Left lung (tissue), 10 donors: Measurements from ENCODE around the gene NAPEPLD. TPM values are rescaled to one million over a fixed set of nuclear protein-coding genes. Genes with fewer than 3 reads are reported as not detected.
"Not testable (repeated sequence)": the region's sequence is repeated elsewhere in the genome, so short reads cannot be mapped to it uniquely, and the experiment has no call there.

Source experiments
- ATAC-seq: fragments of 200-7000 bp; cut with Tn5 transposase; one replicate; pipeline ENCODE4 v1.9.1; 2020; ENCODE audit warnings: moderate library complexity
- DNase-seq, 4 donors: peaks; one replicate each; pipeline ENCODE4 v3.0.0-alpha.2; 2013 to 2020
- H3K27ac ChIP-seq, 2 donors: fragments of 200-600 bp; sonication (generic) in 1 of 2; one replicate each; pipeline versions ENCODE4 v1.5.0 to v1.8.0; 2020 to 2021
- H3K27me3 ChIP-seq, 2 donors: fragments of 200-600 bp; sonication (generic) in 1 of 2; one replicate each; pipeline versions ENCODE4 v1.5.0 to v1.8.0; 2020 to 2021
- H3K36me3 ChIP-seq, 2 donors: fragments of 200-600 bp; sonication (generic) in 1 of 2; one replicate each; pipeline versions ENCODE4 v1.5.0 to v1.8.0; 2020 to 2021
- H3K4me1 ChIP-seq, 2 donors: fragments of 200-600 bp; one replicate each; pipeline ENCODE4 v1.8.0; 2021
- H3K4me3 ChIP-seq, 2 donors: fragments of 200-600 bp; sonication (generic) in 1 of 2; one replicate each; pipeline versions ENCODE4 v1.5.0 to v1.8.0; 2020 to 2021; ENCODE audit warnings: mild to moderate bottlenecking in 1 of 2
- H3K9me3 ChIP-seq, 2 donors: fragments of 200-600 bp; sonication (generic) in 1 of 2; one replicate each; pipeline versions ENCODE4 v1.5.0 to v1.8.0; 2020 to 2021
- intact Hi-C, 2 donors: fragments of 100-400 bp; cut with DNase I; formaldehyde crosslinking; loops; one replicate each; pipeline versions ENCODE4 v1.11.2 to v1.14.2; 2022
- polyA plus RNA-seq, 6 donors: library from polyadenylated mRNA; unstranded; fragments of 120-200 nt; gene quantifications; one replicate each; pipeline ENCODE4 v1.2.1, GENCODE V29; 2013; ENCODE audit not compliant: insufficient read length in 6 of 6
- total RNA-seq, 2 donors: library from RNA; stranded (reverse); fragmentation: NEBNext Ultra II Directional; extraction: Animal tissue kit (Norgen Biotek cat#: 25700); gene quantifications; one replicate each; pipeline ENCODE4 v1.2.1, GENCODE V29; 2021
- TF ChIP-seq, protein P1 (sequence below), 2 donors: fragments of 200-600 bp; sonication (generic) in 1 of 2; IDR thresholded peaks; one replicate each; pipeline versions ENCODE4 v1.5.0 to v1.8.0; 2021; ENCODE audit warnings: antibody characterized with exemption in 2 of 2
- donor health status: DM: no; HTN: yes; CAD: no.
- donor health status: DM: no; HTN: no; CAD: no.

Gene NAPEPLD
- total and polyA plus RNA-seq, 8 donors, result 15.9 to 37.7 (median 30.5) TPM

DNA sequence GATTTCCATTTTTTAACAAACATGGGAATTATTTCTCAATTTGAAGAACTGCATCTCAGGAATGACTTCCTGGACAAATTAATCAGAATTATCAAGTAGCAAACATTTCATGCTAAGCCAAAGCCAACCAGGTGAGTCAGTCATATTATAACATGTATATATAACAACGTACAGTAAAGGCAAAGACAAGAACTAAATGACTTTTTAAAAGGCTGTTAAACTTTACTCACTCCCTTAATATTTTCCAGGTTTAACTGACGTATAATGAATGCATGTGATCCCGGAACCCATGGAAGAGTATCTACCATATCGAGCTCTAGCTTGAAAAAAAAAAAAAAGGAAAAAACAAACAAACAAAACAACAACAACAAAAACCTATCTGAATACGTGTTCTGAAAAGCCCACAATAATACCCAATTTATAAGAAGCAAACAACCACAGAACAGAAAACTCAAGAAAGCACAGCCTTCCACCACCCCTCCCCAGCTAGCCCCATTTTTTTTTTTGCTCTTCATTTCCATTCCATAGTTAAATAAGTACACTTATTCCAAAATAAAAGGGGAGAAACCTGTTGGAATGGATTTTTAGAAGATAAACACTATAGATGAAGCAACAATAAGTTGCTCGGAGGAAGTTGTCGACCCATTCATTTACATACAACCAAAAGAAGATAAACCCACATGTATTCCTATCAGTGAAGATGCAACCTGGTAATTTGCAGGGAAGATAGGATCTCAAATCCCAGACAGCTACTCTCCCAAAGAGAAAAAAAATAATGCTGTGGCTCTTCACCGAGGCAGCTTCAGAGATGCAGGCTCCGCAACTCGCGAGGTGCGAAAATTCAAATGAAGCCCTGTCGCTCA lies 537 bp downstream of the NAPEPLD start:
- intact Hi-C loops, result no loop called here

DNA sequence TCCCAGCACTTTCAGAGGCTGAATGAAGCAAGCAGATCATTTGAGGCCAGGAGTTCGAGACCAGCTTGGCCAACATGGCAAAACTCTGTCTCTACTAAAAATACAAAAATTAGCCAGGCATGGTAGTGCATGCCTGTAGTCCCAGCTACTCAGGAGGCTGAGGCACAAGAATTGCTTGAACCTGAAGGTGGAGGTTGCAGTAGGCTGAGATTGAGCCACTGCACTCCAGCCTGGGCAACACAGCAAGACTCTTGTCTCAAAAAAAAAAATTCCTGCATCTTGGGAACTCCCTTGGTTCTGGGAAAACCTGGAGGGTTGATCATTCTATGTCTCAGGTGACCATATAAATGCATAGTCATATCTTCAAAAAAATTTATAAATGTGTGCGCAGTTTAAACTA lies 4.1 kb downstream of the NAPEPLD start:
- intact Hi-C loops, H3K4me3 ChIP-seq, H3K27me3 ChIP-seq, H3K27ac ChIP-seq, DNase-seq, ATAC-seq, H3K36me3 ChIP-seq, H3K9me3 ChIP-seq: not testable (repeated sequence)
- H3K4me1 ChIP-seq, result peaks cover 0 to 21% of the 10 kb centered on the region in 2 donors

More for the DNA sequence above, 537 bp downstream of the NAPEPLD start:
- Histone ChIP-seq H3K27ac (peak overlapping the region; percentile 98), H3K4me1 (peaks cover 0 to 23% of the 10 kb centered on the region in 2 donors), H3K9me3 (no peaks in the 10 kb centered on the region), H3K27me3 (no peaks in the 10 kb centered on the region), H3K36me3 (no peaks in the 10 kb centered on the region), H3K4me3 (peak overlapping the region; percentile 64 to 66)
- DNase-seq (no peak), ATAC-seq (no peak)
- TF ChIP-seq, protein P1, sequence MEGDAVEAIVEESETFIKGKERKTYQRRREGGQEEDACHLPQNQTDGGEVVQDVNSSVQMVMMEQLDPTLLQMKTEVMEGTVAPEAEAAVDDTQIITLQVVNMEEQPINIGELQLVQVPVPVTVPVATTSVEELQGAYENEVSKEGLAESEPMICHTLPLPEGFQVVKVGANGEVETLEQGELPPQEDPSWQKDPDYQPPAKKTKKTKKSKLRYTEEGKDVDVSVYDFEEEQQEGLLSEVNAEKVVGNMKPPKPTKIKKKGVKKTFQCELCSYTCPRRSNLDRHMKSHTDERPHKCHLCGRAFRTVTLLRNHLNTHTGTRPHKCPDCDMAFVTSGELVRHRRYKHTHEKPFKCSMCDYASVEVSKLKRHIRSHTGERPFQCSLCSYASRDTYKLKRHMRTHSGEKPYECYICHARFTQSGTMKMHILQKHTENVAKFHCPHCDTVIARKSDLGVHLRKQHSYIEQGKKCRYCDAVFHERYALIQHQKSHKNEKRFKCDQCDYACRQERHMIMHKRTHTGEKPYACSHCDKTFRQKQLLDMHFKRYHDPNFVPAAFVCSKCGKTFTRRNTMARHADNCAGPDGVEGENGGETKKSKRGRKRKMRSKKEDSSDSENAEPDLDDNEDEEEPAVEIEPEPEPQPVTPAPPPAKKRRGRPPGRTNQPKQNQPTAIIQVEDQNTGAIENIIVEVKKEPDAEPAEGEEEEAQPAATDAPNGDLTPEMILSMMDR (IDR thresholded peaks at IDR 0.05), result no peak

DNA sequence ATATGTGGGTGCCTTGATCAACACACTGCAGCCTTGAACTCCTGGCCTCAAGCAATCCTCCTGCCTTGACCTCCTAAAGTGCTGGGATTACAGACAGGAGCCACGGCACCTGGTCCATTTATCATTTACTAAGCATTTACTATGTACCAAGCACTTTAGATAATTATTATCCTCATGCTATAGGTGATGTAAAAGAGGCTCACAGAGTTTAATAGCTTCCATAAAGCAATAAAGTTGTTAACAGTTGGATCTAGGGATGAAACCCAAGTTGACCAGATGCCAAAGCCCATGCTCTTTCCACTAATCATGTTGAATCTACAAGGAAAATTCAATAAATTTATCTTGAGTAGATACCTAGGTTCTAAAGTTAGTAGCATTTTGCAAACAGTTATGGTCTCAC lies 5.0 kb downstream of the NAPEPLD start:
- no peaks in the 10 kb centered on the region for H3K27me3 ChIP-seq
- no peaks in the 10 kb centered on the region for H3K36me3 ChIP-seq
- H3K9me3 ChIP-seq, result no peaks in the 10 kb centered on the region
- no peak for ATAC-seq
- peaks cover 0 to 17% of the 10 kb centered on the region in 2 donors for H3K4me1 ChIP-seq
- H3K4me3 ChIP-seq, result no peak overlapping the region
- intact Hi-C loops, result no loop called here
- DNase-seq, result no peak
- TF ChIP-seq, protein P1 (IDR thresholded peaks at IDR 0.05), result no peak
- H3K27ac ChIP-seq, result no peak overlapping the region

DNA sequence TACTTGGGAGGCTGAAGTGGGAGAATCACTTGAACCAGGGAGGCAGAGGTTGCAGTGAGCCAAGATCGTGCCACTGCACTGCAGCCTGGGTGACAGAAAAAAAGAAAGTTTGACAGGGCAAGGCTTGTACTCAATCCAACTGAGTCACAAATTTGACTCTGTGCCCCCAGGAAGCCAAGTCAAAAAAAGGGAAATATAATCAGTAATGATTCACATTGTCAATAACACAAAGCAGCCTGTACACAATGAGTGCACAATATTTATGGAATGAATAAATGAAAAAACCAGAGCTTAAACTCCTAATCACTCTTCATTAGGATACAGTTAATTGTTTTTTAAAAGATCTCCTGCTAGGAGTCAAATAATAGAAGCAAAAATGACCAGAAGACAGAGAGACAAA lies 6.4 kb downstream of the NAPEPLD start:
- DNase-seq (no peak), ATAC-seq (no peak)
- no peaks in the 10 kb centered on the region for H3K27me3 ChIP-seq
- no peaks in the 10 kb centered on the region for H3K36me3 ChIP-seq
- H3K4me1 ChIP-seq, result peaks cover 0 to 10% of the 10 kb centered on the region in 2 donors
- no peak overlapping the region for H3K27ac ChIP-seq
- H3K9me3 ChIP-seq, result no peaks in the 10 kb centered on the region
- TF ChIP-seq, protein P1 (IDR thresholded peaks at IDR 0.05), result no peak
- H3K4me3 ChIP-seq, result no peak overlapping the region
- intact Hi-C loops, result no loop called here

DNA sequence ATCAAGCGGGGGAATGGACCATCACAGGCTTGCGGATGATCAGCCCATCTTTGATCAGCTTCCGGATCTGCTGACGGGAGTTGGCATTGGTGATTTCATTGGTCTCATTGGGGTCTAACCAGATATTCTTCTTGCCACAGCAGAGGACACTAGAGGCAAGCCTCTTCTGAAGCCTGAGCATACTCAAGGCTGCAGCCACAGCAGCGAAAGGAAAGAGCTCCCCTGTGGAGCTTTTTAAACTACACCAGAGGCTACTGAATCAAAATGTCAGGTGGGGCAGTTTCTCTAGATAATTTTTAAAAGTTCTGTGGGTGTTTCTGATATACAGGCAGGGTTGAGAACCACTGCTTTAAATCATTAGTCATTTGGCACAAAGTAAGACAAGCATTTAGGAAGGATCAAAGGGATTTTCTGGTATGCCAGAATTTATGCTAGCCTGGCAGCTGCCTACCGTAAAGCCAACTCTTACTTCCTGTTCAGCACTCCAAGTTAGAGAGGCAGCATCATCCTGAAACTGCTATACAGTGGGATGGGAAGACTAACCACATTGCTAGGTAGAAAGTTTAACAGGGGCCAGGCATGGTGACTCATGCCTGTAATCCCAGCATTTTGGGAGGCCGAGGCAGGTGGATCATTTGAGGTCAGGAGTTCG lies 7.0 kb downstream of the NAPEPLD start:
- no peaks in the 10 kb centered on the region for H3K27me3 ChIP-seq
- H3K36me3 ChIP-seq, result no peaks in the 10 kb centered on the region
- no peak for ATAC-seq
- TF ChIP-seq, protein P1 (IDR thresholded peaks at IDR 0.05), result no peak
- no peaks in the 10 kb centered on the region for H3K9me3 ChIP-seq
- intact Hi-C loops, result no loop called here
- no peak overlapping the region for H3K27ac ChIP-seq
- no peak overlapping the region for H3K4me3 ChIP-seq
- peaks cover 0 to 3% of the 10 kb centered on the region in 2 donors for H3K4me1 ChIP-seq
- DNase-seq, result no peak
